Nephron (organoid): ENCODE data around the gene NUDCD2.

ENCODE experiments used
- H3K27ac Mint-ChIP-seq, 3 experiments: 2 replicates each; pipeline ENCODE4 v1.8.0; 2020; ENCODE audit warnings: mixed read lengths in 3 of 3, mild to moderate bottlenecking in 2 of 3, moderate library complexity in 1 of 3
- H3K27me3 Mint-ChIP-seq: 2 replicates; pipeline ENCODE4 v1.8.0; 2021; ENCODE audit warnings: low read depth, mild to moderate bottlenecking, moderate library complexity, mixed read lengths
- H3K36me3 Mint-ChIP-seq: 2 replicates; pipeline ENCODE4 v1.8.0; 2020; ENCODE audit warnings: low read depth, mixed read lengths
- H3K4me1 Mint-ChIP-seq: 2 replicates; pipeline ENCODE4 v1.8.0; 2020; ENCODE audit warnings: mixed read lengths
- H3K4me3 Mint-ChIP-seq, 3 experiments: 2 replicates each; pipeline ENCODE4 v1.8.0; 2020; ENCODE audit warnings: mild to moderate bottlenecking in 3 of 3, mixed read lengths in 3 of 3, moderate library complexity in 2 of 3
- H3K9me3 Mint-ChIP-seq: 2 replicates; pipeline ENCODE4 v1.8.0; 2020; ENCODE audit warnings: mixed read lengths
- CTCF ChIP-seq, 3 experiments: fragments of 200-600 bp; sonication (generic); IDR thresholded peaks; one replicate each; pipeline ENCODE4 v1.5.0; 2021; ENCODE audit warnings: antibody characterized with exemption in 3 of 3; ENCODE audit not compliant: unreplicated experiment in 3 of 3

The NUDCD2 gene

GRCh38 chr5:163459819-163460561 lies at the start of gene NUDCD2:
Gene NUDCD2 (minus strand): TSS chr5:163460102. CDS start chr5:163460050, 52 bp downstream.
- Mint-ChIP-seq H3K27me3 (no peaks in the 10 kb centered on the region), H3K9me3 (no peaks in the 10 kb centered on the region), H3K4me3 (peak within 1 kb of the TSS; percentile 92 to 94 (median 92)), H3K36me3 (peaks cover 34% of the 10 kb centered on the region), H3K27ac (peak within 1 kb of the TSS; percentile 100), H3K4me1 (peaks cover 50% of the 10 kb centered on the region)
- TF ChIP-seq CTCF (IDR thresholded peaks at IDR 0.05; ENCODE audit: unreplicated experiment in 3 of 3), result peak in 1 of 3 experiments; percentile 39

- no peaks in the 10 kb centered on the region for H3K9me3 Mint-ChIP-seq
- H3K4me1 Mint-ChIP-seq, result peaks cover 45% of the 10 kb centered on the region
- H3K27ac Mint-ChIP-seq, result peak overlapping the region; percentile 75 to 95 (median 95)
- no peaks in the 10 kb centered on the region for H3K27me3 Mint-ChIP-seq
- peaks cover 26% of the 10 kb centered on the region for H3K36me3 Mint-ChIP-seq
- peak overlapping the region; percentile 50 to 99 (median 96) for H3K4me3 Mint-ChIP-seq
- no peak for TF ChIP-seq CTCF (IDR thresholded peaks at IDR 0.05; ENCODE audit: unreplicated experiment in 3 of 3)
These were observed 49.5 kb upstream of the NUDCD2 start for GRCh38 chr5:163509291-163509951.

GRCh38 chr5:163508753-163509152 lies 48.9 kb upstream of the NUDCD2 start:
- no peak for TF ChIP-seq CTCF (IDR thresholded peaks at IDR 0.05; ENCODE audit: unreplicated experiment in 3 of 3)
- H3K27me3 Mint-ChIP-seq, result no peaks in the 10 kb centered on the region
- H3K4me3 Mint-ChIP-seq, result peak overlapping the region; percentile 67 to 99 (median 96)
- H3K4me1 Mint-ChIP-seq, result peaks cover 52% of the 10 kb centered on the region
- H3K36me3 Mint-ChIP-seq, result peaks cover 20% of the 10 kb centered on the region
- H3K27ac Mint-ChIP-seq, result peak overlapping the region; percentile 75 to 95 (median 95)
- no peaks in the 10 kb centered on the region for H3K9me3 Mint-ChIP-seq

GRCh38 chr5:163506726-163507125 lies 46.8 kb upstream of the NUDCD2 start:
- peaks cover 61% of the 10 kb centered on the region for H3K4me1 Mint-ChIP-seq
- H3K27ac Mint-ChIP-seq, result peak overlapping the region; percentile 99
- TF ChIP-seq CTCF (IDR thresholded peaks at IDR 0.05; ENCODE audit: unreplicated experiment in 3 of 3), result no peak
- peak overlapping the region; percentile 95 to 99 (median 96) for H3K4me3 Mint-ChIP-seq
- H3K36me3 Mint-ChIP-seq, result peaks cover under 1% of the 10 kb centered on the region
- no peaks in the 10 kb centered on the region for H3K9me3 Mint-ChIP-seq
- H3K27me3 Mint-ChIP-seq, result no peaks in the 10 kb centered on the region

GRCh38 chr5:163506095-163506457 lies 46.2 kb upstream of the NUDCD2 start:
- TF ChIP-seq CTCF (IDR thresholded peaks at IDR 0.05; ENCODE audit: unreplicated experiment in 3 of 3), result no peak
- Mint-ChIP-seq H3K9me3 (no peaks in the 10 kb centered on the region), H3K27ac (peak overlapping the region; percentile 99), H3K4me1 (peaks cover 60% of the 10 kb centered on the region), H3K27me3 (no peaks in the 10 kb centered on the region), H3K4me3 (peak overlapping the region; percentile 95 to 99 (median 96)), H3K36me3 (no peaks in the 10 kb centered on the region)
